Stimulated activated CD4-positive, alpha-beta T cell treated with anti-CD3 and anti-CD28 coated beads, Interleukin-15, amount 100 ng/mL, for 48 hours (primary cell): ENCODE data around the gene ACSS1.

Source experiments
- DNase-seq, 2 donors: peaks; one replicate each; pipeline ENCODE4 v3.0.0-alpha.2; 2020; ENCODE audit warnings: low read depth in 2 of 2

ACSS1 gene

GRCh38 chr20:25058847-25059810 lies 1.2 kb upstream of the ACSS1 start:
- DNase-seq: no peak

- peak; percentile 39 to 51 for DNase-seq
Observed at GRCh38 chr20:25057234-25058050, 497 bp downstream of the ACSS1 start.

- no peak for DNase-seq
Observed at GRCh38 chr20:25056690-25057233, 1.2 kb downstream of the ACSS1 start.

- DNase-seq: no peak
Observed at GRCh38 chr20:25055711-25056495, 2.0 kb downstream of the ACSS1 start.

GRCh38 chr20:25054995-25055629 lies 2.8 kb downstream of the ACSS1 start:
- no peak for DNase-seq

- DNase-seq: no peak
Observed at GRCh38 chr20:25054096-25054820, 3.7 kb downstream of the ACSS1 start.

GRCh38 chr20:25053255-25054031 lies 4.5 kb downstream of the ACSS1 start:
- no peak for DNase-seq

- DNase-seq: no peak
Observed at GRCh38 chr20:25052255-25053194, 5.4 kb downstream of the ACSS1 start.

- no peak for DNase-seq
Observed at GRCh38 chr20:25051386-25052155, 6.4 kb downstream of the ACSS1 start.

GRCh38 chr20:25050501-25051350 lies 7.2 kb downstream of the ACSS1 start:
- DNase-seq: no peak

GRCh38 chr20:25050082-25050481 lies 7.9 kb downstream of the ACSS1 start:
- DNase-seq: no peak

- no peak for DNase-seq
Observed at GRCh38 chr20:25049261-25050060, 8.5 kb downstream of the ACSS1 start.

GRCh38 chr20:25048519-25048952 lies 9.4 kb downstream of the ACSS1 start:
- no peak for DNase-seq

GRCh38 chr20:25047766-25048165 lies 10.2 kb downstream of the ACSS1 start:
- no peak for DNase-seq

- DNase-seq: no peak
Observed at GRCh38 chr20:25046736-25047666, 10.9 kb downstream of the ACSS1 start.
